SK-N-MC (cell line): ENCODE measurements around the gene PDE4D.
A peak's percentile ranks its signal among the peaks of the same experiment; 100 is the strongest.

Experiments used
- DNase-seq: peaks from one replicate; pipeline ENCODE4 v3.0.0-alpha.2; 2011; ENCODE audit warnings: low read depth, low spot score
- H3K27ac ChIP-seq: fragments of 200-600 bp; sonication (generic); 2 replicates; pipeline ENCODE4 v1.5.1; 2016; ENCODE audit warnings: mixed run types
- H3K36me3 ChIP-seq: fragments of 200-600 bp; sonication (generic); 2 replicates; pipeline ENCODE4 v1.6.1; 2017; ENCODE audit warnings: antibody characterized with exemption, low read length, mixed read lengths; ENCODE audit not compliant: insufficient read depth
- H3K4me3 ChIP-seq: fragments of 200-600 bp; sonication (generic); 2 replicates; pipeline ENCODE4 v1.5.1; 2016
- H3K9ac ChIP-seq: fragments of 200-600 bp; sonication (generic); 2 replicates; pipeline ENCODE4 v1.8.0; 2017; ENCODE audit warnings: mixed run types, mixed read lengths; ENCODE audit not compliant: insufficient read length
- H3K9me3 ChIP-seq: fragments of 200-600 bp; sonication (generic); 2 replicates; pipeline ENCODE4 v1.6.1; 2017; ENCODE audit warnings: low read depth, mild to moderate bottlenecking, antibody characterized with exemption, low read length, moderate library complexity, mixed read lengths
- EZH2 ChIP-seq: fragments of 200-600 bp; sonication (generic); IDR thresholded peaks from one replicate; pipeline ENCODE4 v1.6.1; 2017; ENCODE audit warnings: antibody characterized with exemption
- FOXP2 ChIP-seq: optimal IDR thresholded peaks from 2 replicates; pipeline ENCODE3; 2011; ENCODE audit warnings: mild to moderate bottlenecking, moderate library complexity; ENCODE audit not compliant: insufficient read depth; ENCODE audit errors: extremely low read length, control extremely low read depth
- POLR2AphosphoS5 ChIP-seq: IDR thresholded peaks from 2 replicates; pipeline ENCODE4 v1.6.1; 2012; ENCODE audit warnings: mild to moderate bottlenecking, low read depth, low read length, borderline replicate concordance

Gene PDE4D

GRCh38 chr5:59893429-59894227 is at the start of gene PDE4D:
TSS of gene PDE4D (minus strand) at chr5:59893726.
- no peak for TF ChIP-seq EZH2
- TF ChIP-seq POLR2AphosphoS5: no peak
- TF ChIP-seq FOXP2: no peak
- Histone ChIP-seq H3K27ac (no peak within 1 kb of the TSS), H3K4me3 (peak within 1 kb of the TSS; percentile 22; the same call in 1 of the 2 replicates), H3K36me3 (no peaks in the 10 kb centered on the region), H3K9ac (no peak within 1 kb of the TSS), H3K9me3 (no peaks in the 10 kb centered on the region)
- no peak for DNase-seq

- Histone ChIP-seq H3K4me3 (no peak overlapping the region), H3K9me3 (no peaks in the 10 kb centered on the region), H3K36me3 (no peaks in the 10 kb centered on the region), H3K9ac (no peak overlapping the region), H3K27ac (no peak overlapping the region)
- no peak for TF ChIP-seq EZH2
- TF ChIP-seq FOXP2: no peak
- TF ChIP-seq POLR2AphosphoS5: no peak
- no peak for DNase-seq
Observed at GRCh38 chr5:59937633-59938032, 44.1 kb upstream of the PDE4D start.

GRCh38 chr5:59923465-59923864 is 29.9 kb upstream of the PDE4D start:
- H3K36me3 ChIP-seq: no peaks in the 10 kb centered on the region
- TF ChIP-seq EZH2 (no peak), FOXP2 (no peak), POLR2AphosphoS5 (no peak)
- H3K9me3 ChIP-seq: no peaks in the 10 kb centered on the region
- H3K27ac ChIP-seq: no peak overlapping the region
- no peak overlapping the region for H3K4me3 ChIP-seq
- no peak for DNase-seq
- H3K9ac ChIP-seq: no peak overlapping the region

- DNase-seq: no peak
- no peak overlapping the region for H3K27ac ChIP-seq
- H3K9me3 ChIP-seq: no peaks in the 10 kb centered on the region
- H3K4me3 ChIP-seq: no peak overlapping the region
- no peak overlapping the region for H3K9ac ChIP-seq
- H3K36me3 ChIP-seq: no peaks in the 10 kb centered on the region
- TF ChIP-seq FOXP2: no peak
- no peak for TF ChIP-seq POLR2AphosphoS5
- no peak for TF ChIP-seq EZH2
Observed at GRCh38 chr5:59922220-59922619, 28.7 kb upstream of the PDE4D start.

GRCh38 chr5:59921816-59922215 is 28.3 kb upstream of the PDE4D start:
- Histone ChIP-seq H3K4me3 (no peak overlapping the region), H3K9me3 (no peaks in the 10 kb centered on the region), H3K27ac (no peak overlapping the region), H3K9ac (no peak overlapping the region), H3K36me3 (no peaks in the 10 kb centered on the region)
- TF ChIP-seq EZH2: no peak
- TF ChIP-seq POLR2AphosphoS5: no peak
- TF ChIP-seq FOXP2: no peak
- DNase-seq: no peak

- Histone ChIP-seq H3K27ac (no peak overlapping the region), H3K36me3 (no peaks in the 10 kb centered on the region), H3K9ac (no peak overlapping the region), H3K4me3 (no peak overlapping the region), H3K9me3 (no peaks in the 10 kb centered on the region)
- DNase-seq: no peak
- TF ChIP-seq EZH2: no peak
- TF ChIP-seq FOXP2: no peak
- no peak for TF ChIP-seq POLR2AphosphoS5
Observed at GRCh38 chr5:59919484-59919883, 26.0 kb upstream of the PDE4D start.

- H3K4me3 ChIP-seq: no peak overlapping the region
- no peak overlapping the region for H3K9ac ChIP-seq
- H3K36me3 ChIP-seq: no peaks in the 10 kb centered on the region
- H3K27ac ChIP-seq: no peak overlapping the region
- H3K9me3 ChIP-seq: no peaks in the 10 kb centered on the region
- no peak for DNase-seq
- TF ChIP-seq FOXP2: no peak
- TF ChIP-seq POLR2AphosphoS5: no peak
- no peak for TF ChIP-seq EZH2
Observed at GRCh38 chr5:59917121-59917520, 23.6 kb upstream of the PDE4D start.

- H3K9ac ChIP-seq: no peak overlapping the region
- H3K9me3 ChIP-seq: no peaks in the 10 kb centered on the region
- H3K36me3 ChIP-seq: no peaks in the 10 kb centered on the region
- no peak for TF ChIP-seq POLR2AphosphoS5
- TF ChIP-seq FOXP2: no peak
- no peak for TF ChIP-seq EZH2
- no peak overlapping the region for H3K4me3 ChIP-seq
- peak; percentile 32 for DNase-seq
- H3K27ac ChIP-seq: no peak overlapping the region
Observed at GRCh38 chr5:59905188-59905587, 11.7 kb upstream of the PDE4D start.
